ENCODE results near the gene PDGFRB. TPM values are rescaled to one million over a fixed set of nuclear protein-coding genes. Genes with fewer than 3 reads are reported as not detected.
A peak's percentile ranks its signal among the peaks of the same experiment; 100 is the strongest.

Gene PDGFRB
- total and polyA plus RNA-seq, 2 donors (not counting 1 experiment from before 2014, with no cell fraction given), result 231 to 347 TPM

- Histone ChIP-seq H2AFZ (ENCODE audit: low read length) (peak overlapping the region; percentile 55), H3K36me3 (ENCODE audit: control insufficient read depth, insufficient read depth, low read length) (no peaks in the 10 kb centered on the region), H3K9ac (ENCODE audit: insufficient read depth, low read length) (no peak overlapping the region), H3K4me2 (ENCODE audit: extremely low read depth, insufficient read depth, low read length) (no peak overlapping the region), H3K9me3 (ENCODE audit: control insufficient read depth, insufficient read depth, low read depth, low read length) (no peaks in the 10 kb centered on the region), H3K27ac (ENCODE audit: insufficient read depth, low read length) (no peak overlapping the region), H3K79me2 (ENCODE audit: control insufficient read depth, insufficient read depth, low read length) (no peaks in the 10 kb centered on the region), H3K27me3 (ENCODE audit: control insufficient read depth, insufficient read depth, low read length) (no peaks in the 10 kb centered on the region), H4K20me1 (ENCODE audit: control insufficient read depth, extremely low read depth, insufficient read depth, low read length) (no peaks in the 10 kb centered on the region), H3K4me3 (replicated peaks in 1 of 4; ENCODE audit: control extremely low read depth in 1 of 4, insufficient read depth in 1 of 4, low read depth in 3 of 4, low read length in 4 of 4) (no peak overlapping the region), H3K4me1 (ENCODE audit: control insufficient read depth, extremely low read depth, insufficient read depth, low read length) (peaks cover 32% of the 10 kb centered on the region)
- no peak for DNase-seq (ENCODE audit: low read depth in 2 of 2)
- peak; percentile 16 to 34 for TF ChIP-seq CTCF (conservative IDR thresholded peaks at IDR 0.05 in 1 of 2, IDR thresholded peaks at IDR 0.05 in 1 of 2; ENCODE audit: low read depth in 1 of 2, low read length in 2 of 2)
- TF ChIP-seq EZH2 (IDR thresholded peaks at IDR 0.05; ENCODE audit: low read length, missing control alignments), result no peak
These were observed 8.0 kb upstream of the PDGFRB start for GRCh38 chr5:150163547-150164059.

GRCh38 chr5:150163035-150163434 lies 7.4 kb upstream of the PDGFRB start:
- H3K79me2 ChIP-seq (ENCODE audit: control insufficient read depth, insufficient read depth, low read length), result no peaks in the 10 kb centered on the region
- H3K9me3 ChIP-seq (ENCODE audit: control insufficient read depth, insufficient read depth, low read depth, low read length), result no peaks in the 10 kb centered on the region
- no peaks in the 10 kb centered on the region for H3K27me3 ChIP-seq (ENCODE audit: control insufficient read depth, insufficient read depth, low read length)
- H4K20me1 ChIP-seq (ENCODE audit: control insufficient read depth, extremely low read depth, insufficient read depth, low read length), result no peaks in the 10 kb centered on the region
- no peak for DNase-seq (ENCODE audit: low read depth in 2 of 2)
- no peak overlapping the region for H3K27ac ChIP-seq (ENCODE audit: insufficient read depth, low read length)
- H3K9ac ChIP-seq (ENCODE audit: insufficient read depth, low read length), result no peak overlapping the region
- no peaks in the 10 kb centered on the region for H3K36me3 ChIP-seq (ENCODE audit: control insufficient read depth, insufficient read depth, low read length)
- no peak for TF ChIP-seq CTCF (conservative IDR thresholded peaks at IDR 0.05 in 1 of 2, IDR thresholded peaks at IDR 0.05 in 1 of 2; ENCODE audit: low read depth in 1 of 2, low read length in 2 of 2)
- TF ChIP-seq EZH2 (IDR thresholded peaks at IDR 0.05; ENCODE audit: low read length, missing control alignments), result no peak
- H2AFZ ChIP-seq (ENCODE audit: low read length), result no peak overlapping the region
- no peak overlapping the region for H3K4me3 ChIP-seq (replicated peaks in 1 of 4; ENCODE audit: control extremely low read depth in 1 of 4, insufficient read depth in 1 of 4, low read depth in 3 of 4, low read length in 4 of 4)
- H3K4me1 ChIP-seq (ENCODE audit: control insufficient read depth, extremely low read depth, insufficient read depth, low read length), result peaks cover 37% of the 10 kb centered on the region
- H3K4me2 ChIP-seq (ENCODE audit: extremely low read depth, insufficient read depth, low read length), result no peak overlapping the region

- Histone ChIP-seq H3K4me3 (replicated peaks in 1 of 4; ENCODE audit: control extremely low read depth in 1 of 4, insufficient read depth in 1 of 4, low read depth in 3 of 4, low read length in 4 of 4) (no peak overlapping the region), H4K20me1 (ENCODE audit: control insufficient read depth, extremely low read depth, insufficient read depth, low read length) (no peaks in the 10 kb centered on the region), H3K9ac (ENCODE audit: insufficient read depth, low read length) (no peak overlapping the region), H3K27me3 (ENCODE audit: control insufficient read depth, insufficient read depth, low read length) (no peaks in the 10 kb centered on the region), H3K9me3 (ENCODE audit: control insufficient read depth, insufficient read depth, low read depth, low read length) (no peaks in the 10 kb centered on the region), H3K36me3 (ENCODE audit: control insufficient read depth, insufficient read depth, low read length) (no peaks in the 10 kb centered on the region), H3K27ac (ENCODE audit: insufficient read depth, low read length) (no peak overlapping the region), H3K79me2 (ENCODE audit: control insufficient read depth, insufficient read depth, low read length) (no peaks in the 10 kb centered on the region), H3K4me1 (ENCODE audit: control insufficient read depth, extremely low read depth, insufficient read depth, low read length) (peaks cover 42% of the 10 kb centered on the region), H3K4me2 (ENCODE audit: extremely low read depth, insufficient read depth, low read length) (no peak overlapping the region), H2AFZ (ENCODE audit: low read length) (no peak overlapping the region)
- no peak for TF ChIP-seq EZH2 (IDR thresholded peaks at IDR 0.05; ENCODE audit: low read length, missing control alignments)
- no peak for DNase-seq (ENCODE audit: low read depth in 2 of 2)
These were observed 6.5 kb upstream of the PDGFRB start for GRCh38 chr5:150162142-150162513.

All from fibroblast of lung (primary cell).